Panc1 (cell line): Measurements from ENCODE around the gene KRTAP9-2.

Source experiments
- CTCF ChIP-seq: fragments of 450-650 bp; IDR thresholded peaks from 2 replicates; pipeline ENCODE4 v1.5.1; 2017; ENCODE audit warnings: mild to moderate bottlenecking
- POLR2AphosphoS5 ChIP-seq: IDR thresholded peaks from 2 replicates; pipeline ENCODE4 v1.6.1; 2012; ENCODE audit warnings: mild to moderate bottlenecking, low read depth, low read length, moderate library complexity
- SIN3A ChIP-seq: IDR thresholded peaks from 2 replicates; pipeline ENCODE4 v1.6.1; 2012; ENCODE audit warnings: low read depth, mild to moderate bottlenecking, low read length, moderate library complexity, borderline replicate concordance; ENCODE audit not compliant: insufficient read depth
- TCF7L2 ChIP-seq: IDR thresholded peaks from 2 replicates; pipeline ENCODE4 v1.6.1; 2011; ENCODE audit warnings: mild to moderate bottlenecking, low read depth, low read length, inconsistent platforms
- TF ChIP-seq, protein P1 (sequence below), 2 experiments: IDR thresholded peaks; 2 replicates each; pipeline ENCODE4 v1.6.1; 2011 to 2012; ENCODE audit warnings: low read depth in 2 of 2, control low read depth in 1 of 2, low read length in 1 of 2, mild to moderate bottlenecking in 1 of 2, moderate library complexity in 1 of 2; ENCODE audit not compliant: insufficient read depth in 1 of 2

DNA sequence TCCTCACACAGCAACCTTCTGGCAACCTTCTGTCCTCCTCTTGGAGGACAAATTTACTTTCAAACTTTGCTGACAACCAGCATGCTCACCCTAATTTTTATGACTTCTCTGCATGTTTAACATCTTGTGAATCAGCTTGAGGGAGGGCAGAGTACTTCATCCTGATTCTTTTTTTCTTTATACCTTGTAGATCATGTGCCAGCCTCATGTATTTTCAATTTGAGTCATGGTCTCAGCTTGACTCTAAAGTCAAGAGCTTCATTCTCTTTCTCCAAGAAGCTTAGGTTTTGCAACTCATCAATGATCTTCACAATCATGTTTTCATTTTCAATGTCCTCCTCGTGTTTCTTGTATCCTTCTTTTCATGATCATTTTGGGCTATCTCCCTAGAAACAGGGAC, 45.4 kb downstream of the KRTAP9-2 start:
- no peak for TF ChIP-seq CTCF
- no peak for TF ChIP-seq POLR2AphosphoS5
- TF ChIP-seq, protein P1, sequence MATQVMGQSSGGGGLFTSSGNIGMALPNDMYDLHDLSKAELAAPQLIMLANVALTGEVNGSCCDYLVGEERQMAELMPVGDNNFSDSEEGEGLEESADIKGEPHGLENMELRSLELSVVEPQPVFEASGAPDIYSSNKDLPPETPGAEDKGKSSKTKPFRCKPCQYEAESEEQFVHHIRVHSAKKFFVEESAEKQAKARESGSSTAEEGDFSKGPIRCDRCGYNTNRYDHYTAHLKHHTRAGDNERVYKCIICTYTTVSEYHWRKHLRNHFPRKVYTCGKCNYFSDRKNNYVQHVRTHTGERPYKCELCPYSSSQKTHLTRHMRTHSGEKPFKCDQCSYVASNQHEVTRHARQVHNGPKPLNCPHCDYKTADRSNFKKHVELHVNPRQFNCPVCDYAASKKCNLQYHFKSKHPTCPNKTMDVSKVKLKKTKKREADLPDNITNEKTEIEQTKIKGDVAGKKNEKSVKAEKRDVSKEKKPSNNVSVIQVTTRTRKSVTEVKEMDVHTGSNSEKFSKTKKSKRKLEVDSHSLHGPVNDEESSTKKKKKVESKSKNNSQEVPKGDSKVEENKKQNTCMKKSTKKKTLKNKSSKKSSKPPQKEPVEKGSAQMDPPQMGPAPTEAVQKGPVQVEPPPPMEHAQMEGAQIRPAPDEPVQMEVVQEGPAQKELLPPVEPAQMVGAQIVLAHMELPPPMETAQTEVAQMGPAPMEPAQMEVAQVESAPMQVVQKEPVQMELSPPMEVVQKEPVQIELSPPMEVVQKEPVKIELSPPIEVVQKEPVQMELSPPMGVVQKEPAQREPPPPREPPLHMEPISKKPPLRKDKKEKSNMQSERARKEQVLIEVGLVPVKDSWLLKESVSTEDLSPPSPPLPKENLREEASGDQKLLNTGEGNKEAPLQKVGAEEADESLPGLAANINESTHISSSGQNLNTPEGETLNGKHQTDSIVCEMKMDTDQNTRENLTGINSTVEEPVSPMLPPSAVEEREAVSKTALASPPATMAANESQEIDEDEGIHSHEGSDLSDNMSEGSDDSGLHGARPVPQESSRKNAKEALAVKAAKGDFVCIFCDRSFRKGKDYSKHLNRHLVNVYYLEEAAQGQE (IDR thresholded peaks at IDR 0.05; ENCODE audit: insufficient read depth in 1 of 2, low read depth in 2 of 2, low read length in 1 of 2), result no peak
- TF ChIP-seq SIN3A, result no peak
- no peak for TF ChIP-seq TCF7L2
